Measurements from ENCODE around the gene ST6GAL1.

GRCh38 chr3:186978712-186979111, 48.4 kb downstream of the ST6GAL1 start:
- TF ChIP-seq CTCF (IDR thresholded peaks at IDR 0.05) (no peak), POLR2A (IDR thresholded peaks at IDR 0.05) (no peak)
